ENCODE results near the gene MPRIP.
A peak's percentile ranks its signal among the peaks of the same experiment; 100 is the strongest.
"Not testable (repeated sequence)": the region's sequence is repeated elsewhere in the genome, so short reads cannot be mapped to it uniquely, and the experiment has no call there.

Gene MPRIP

DNA sequence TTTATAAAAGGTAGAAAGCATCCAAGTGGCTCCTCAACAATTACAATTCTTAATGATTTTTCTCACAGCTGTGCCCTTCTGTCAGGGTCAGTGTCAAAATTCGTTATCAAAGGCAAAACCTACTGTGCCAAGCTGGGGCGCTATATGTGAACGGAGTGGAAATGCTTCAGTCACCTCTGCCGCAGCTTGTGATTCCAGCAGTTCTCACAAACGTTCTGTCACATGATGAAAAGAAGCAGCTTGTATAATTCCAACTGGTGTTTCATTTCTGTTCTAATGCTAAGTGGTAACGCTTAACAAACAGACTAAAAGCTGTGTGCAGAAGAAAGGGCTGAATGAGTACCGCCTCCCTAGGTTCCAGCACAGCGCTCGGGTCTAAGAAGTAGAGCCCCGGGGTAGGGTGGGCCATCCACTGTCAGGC, 149.7 kb downstream of the MPRIP start:
- no peak for DNase-seq

DNA sequence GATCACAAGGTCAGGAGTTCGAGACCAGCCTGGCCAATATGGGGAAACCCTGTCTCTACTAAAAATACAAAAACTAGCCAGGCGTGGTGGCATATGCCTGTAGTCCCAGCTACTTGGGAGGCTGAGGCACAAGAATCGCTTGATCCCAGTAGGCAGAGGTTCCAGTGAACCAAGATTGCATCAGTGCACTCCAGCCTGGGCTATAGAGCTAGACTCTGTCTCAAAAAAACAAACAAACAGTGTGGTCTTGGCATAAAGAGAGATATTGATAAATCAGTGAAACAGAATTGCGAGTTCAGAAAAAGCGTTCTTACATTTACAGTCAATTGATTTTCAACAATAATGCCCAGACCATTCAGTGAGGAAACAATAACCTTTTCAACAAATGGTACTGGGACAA, 153.2 kb downstream of the MPRIP start:
- DNase-seq, result not testable (repeated sequence)

DNA sequence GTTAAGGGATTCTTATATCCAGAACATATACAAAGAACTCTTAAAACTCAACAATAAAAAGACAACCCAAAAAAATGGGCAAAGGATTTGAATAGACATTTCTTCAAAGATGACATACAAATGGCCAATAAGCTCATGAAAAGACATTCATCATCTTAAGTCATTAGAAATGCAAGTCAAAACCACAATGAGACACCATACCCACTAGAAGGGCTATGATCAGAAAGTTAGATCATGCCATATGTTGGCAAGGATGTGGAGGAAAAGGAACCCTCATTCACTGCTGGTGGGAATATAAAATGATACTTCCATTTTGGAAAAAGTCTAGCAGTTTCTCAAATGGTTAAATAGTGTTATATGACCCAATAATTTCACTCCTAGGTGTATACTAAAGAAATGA, 154.5 kb downstream of the MPRIP start:
- no peak for DNase-seq

DNA sequence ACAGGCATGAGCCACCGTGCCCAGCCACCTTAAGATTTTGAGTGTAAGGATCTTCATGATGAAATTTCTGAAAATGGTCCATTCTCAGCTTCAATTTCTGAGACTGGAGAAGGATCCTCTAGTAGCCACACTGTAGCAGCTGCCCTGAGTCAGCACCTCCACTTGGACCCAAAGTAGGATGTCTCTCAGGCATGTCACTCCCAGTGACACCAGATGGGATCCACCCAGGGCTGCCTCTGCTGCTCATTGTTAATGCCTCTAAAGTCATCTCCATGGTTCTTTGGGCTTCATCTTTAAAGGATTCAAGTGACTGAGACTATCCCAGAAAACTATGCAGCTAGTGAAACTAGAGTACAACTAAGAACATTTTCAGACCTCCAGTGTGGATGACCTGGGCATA, 156.0 kb downstream of the MPRIP start:
- no peak for DNase-seq

DNA sequence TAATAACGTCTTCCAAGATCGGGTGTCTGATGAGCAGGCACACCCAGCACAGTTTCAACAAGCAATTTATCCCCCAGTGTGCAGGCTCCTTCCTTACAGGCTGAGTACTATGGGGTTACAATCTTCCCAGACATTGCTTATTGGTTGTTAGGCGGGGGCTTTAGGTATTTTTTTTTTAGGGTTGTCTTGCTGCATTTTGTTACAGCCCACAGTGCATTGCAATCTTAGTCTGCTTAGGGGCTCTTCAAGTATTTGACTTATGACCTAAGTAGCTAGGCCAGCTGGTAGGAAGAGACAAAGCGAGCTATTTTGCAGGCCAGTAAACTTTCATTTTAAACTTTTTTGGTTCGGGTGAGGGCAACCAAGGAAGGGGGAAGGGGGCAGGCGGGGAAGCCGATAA, 158.1 kb downstream of the MPRIP start:
- no peak for DNase-seq

DNA sequence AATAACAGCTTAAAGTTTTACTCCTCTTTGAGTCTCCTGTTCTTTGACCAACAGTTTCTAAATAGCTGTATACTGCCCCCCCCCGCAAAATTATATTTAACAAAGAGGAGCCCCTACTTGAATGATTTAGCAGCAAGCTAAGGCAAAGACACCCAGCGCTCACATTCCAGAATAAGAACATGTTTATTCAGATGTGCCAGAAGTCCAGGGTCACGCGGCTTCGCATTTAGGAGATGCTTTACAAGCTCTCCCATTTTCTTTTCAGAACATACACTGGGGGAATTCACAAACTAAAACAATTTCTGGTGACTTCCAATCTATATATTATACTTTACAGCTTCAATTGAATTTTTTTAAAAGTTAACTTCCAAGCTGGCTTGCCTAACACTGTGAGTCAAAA, 158.6 kb downstream of the MPRIP start:
- DNase-seq, result no peak

DNA sequence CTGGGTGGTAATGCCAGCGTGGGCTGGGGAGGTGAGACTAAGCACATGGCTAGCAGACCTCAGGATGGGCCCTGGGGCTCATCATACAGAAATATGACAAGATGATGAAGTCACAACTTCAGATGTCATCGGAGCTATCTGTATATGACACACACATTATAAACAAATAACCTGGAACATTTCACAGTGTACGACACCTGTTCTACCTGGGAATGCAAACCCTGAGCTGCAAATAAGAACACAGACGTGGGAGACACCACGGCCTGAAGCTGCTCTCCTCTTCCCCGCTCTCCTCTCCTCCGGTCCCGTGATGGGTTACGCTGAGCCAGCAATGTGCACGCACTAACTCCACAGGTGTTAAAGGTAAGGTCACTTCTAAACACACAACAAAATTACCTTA, 159.0 kb downstream of the MPRIP start:
- no peak for DNase-seq

DNA sequence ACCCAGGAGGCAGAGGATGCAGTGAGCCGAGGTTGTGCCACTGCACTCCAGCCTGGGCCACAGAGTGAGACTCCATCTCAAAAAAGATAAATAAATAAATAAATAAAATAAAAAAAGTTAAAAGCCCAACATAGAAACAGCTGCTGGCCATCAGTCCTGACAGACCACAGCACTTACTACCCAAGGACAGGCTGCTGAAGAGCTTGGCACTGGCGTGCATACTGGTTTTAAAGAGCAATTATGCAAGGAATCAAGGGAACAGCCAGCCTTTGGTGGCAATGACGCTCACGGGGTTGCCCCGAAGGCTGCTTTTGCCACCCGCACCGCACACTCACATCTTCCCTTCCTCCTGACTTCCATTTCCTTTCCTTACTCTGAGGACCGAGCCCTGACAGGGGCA, 159.7 kb downstream of the MPRIP start:
- DNase-seq, result no peak

DNA sequence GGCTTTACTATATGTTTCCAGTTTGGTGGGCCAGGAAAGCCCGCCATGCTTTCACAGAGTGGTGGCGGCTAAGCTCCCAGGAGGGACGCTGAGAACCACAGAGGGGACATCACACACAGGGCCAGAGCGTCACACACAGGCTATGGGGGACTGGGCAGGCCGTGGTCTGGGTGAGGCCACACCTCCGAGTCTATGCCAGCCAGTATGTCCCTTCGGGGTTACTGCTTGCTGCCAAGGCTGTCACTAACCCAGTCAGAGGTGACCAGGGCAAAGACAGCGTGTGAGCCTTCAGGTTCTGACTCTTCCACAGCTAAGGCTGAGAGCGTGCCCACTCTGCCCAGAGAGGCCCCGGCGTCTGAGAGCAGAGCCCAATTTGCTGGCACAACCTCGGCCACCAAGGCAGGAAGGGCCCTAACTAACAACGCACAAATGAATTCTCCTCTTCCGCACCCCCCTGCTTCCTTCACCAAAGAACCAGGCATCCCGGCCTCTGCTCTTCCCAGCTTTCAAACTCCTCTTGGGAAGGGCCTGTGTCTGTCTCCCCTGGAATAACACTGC, 161.0 kb downstream of the MPRIP start:
- DNase-seq, result no peak

DNA sequence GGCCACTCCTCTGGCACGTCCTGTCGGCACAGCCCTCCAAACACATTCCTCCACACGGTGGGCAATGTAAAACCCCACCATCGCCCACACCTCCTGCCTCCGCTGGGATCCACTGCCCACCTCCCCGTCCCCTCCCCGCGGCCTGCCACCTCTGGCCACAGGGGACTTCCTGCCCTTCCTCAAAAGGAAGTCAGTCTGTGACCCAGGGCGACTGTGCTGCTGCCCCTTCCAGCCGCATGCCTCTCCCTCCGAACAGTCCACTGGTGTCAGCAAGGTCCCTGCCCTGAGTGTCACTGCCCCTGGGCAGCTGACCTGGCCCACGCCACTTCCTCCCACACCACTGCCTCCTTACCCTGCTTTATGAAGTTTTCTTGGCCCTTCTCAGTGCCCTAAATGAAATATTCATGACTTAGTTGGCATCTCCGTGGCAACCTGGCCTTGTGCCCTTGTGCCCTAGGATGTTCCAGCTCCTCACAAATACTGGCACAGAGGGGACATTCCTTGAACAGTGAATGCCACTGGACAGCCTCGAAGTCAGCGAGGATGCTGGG, 161.9 kb downstream of the MPRIP start:
- DNase-seq, result no peak

DNA sequence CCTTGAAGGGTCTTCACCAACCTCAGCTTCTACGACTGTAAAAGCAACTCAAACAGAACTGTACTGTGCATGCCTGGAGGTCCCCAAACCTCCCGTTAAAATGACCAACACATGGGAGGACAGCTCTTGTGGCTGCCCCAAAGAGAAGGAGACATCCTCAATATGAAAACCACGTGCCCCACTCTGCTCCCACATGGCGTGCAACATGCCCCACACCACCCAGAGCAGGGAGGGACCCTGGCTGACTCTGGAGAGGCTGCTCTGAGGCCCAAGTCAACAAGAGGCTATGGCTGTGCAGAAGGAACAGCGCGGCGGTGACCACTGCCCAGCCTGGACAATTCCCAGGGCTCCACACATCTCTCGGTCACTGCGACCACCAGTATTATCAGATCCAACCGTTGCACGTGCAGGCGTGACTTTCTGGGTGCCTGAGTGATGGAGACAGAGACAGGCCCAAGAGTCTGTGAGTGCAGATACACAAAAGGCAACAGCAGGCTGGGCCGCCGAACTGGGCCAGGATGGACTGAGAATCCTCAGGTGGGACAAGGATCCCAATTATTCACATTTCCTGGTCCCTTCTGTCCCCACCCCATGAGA, 162.5 kb downstream of the MPRIP start:
- DNase-seq, result no peak

DNA sequence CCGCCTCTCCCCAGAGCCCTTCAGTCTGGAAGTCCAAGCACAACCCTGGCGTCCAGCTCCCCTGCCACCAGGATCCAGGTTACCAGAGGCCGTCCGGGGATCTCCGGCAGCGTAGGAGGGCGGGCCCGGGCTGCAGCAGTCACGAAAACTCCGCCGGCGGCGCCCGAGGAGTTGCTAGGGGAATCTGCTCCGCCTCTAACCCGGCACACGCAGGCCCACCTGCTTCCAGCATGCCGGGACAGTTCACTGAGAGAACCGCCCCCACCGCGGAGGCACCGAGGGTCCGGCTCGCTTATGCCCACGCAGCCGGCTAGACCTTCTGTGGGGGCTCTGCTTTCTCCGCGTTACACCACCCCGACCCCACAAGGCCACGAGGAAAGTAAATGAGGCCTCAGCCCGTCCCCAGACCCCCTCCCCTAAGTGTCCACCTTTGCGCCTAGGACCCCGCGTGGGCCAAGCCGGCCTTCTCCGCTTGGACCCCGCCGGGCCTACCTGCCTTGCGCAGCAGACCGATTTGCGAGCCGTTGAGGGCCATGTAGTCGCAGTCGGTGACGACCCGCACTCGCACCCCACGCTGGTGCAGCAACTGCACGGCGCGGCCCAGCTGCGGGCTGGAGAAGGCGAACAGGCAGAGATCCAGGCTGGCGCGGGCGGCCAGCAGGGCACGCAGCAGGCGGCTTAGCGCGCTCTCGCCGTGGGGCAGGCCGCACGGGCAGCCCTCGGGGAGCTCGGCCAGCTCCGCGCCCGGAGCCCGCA, 163.3 kb downstream of the MPRIP start:
- peak; percentile 74 for DNase-seq

DNA sequence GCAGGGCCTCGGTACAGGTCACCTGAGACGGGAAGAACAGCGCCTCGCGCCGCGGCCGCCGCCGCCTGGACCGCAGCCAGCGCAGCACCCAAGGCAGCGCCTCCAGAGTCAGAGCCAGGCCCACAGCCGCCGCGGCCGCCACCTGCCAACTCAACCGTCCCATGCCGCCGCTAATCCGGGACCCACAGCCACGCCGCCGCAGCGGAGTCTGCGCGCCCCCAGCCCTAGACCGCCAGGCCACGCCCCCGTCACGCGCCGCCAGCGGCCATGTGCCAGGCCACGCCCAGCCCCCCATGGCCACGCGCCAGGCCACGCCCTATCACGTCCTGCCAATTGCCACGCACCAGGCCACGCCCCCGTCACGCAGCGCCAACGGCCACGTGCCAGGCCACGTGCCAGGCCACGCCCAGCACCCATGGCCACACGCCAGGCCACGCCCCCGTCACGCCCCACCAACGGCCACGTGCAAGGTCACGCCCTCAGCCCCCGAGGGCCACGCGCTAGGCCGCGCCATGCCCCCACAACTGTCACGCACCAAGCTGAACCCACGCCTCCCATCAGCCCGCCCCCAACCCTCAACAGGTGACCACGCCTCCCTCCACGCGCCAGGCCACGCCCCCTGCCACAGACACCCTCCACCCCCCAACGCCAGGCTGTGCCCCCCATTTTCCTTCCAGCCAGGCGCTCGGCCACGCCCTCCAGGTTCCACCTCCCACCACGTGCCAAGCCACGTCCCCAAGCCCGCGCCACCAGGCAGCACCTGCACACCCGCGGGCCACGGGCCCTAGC, 164.1 kb downstream of the MPRIP start, which contains the start of gene PLD6:
TSS of gene PLD6 (minus strand) at position 210 of the 789 bp plus-strand sequence. CDS start at position 163, 47 bp downstream.
- DNase-seq, result peak; percentile 91

DNA sequence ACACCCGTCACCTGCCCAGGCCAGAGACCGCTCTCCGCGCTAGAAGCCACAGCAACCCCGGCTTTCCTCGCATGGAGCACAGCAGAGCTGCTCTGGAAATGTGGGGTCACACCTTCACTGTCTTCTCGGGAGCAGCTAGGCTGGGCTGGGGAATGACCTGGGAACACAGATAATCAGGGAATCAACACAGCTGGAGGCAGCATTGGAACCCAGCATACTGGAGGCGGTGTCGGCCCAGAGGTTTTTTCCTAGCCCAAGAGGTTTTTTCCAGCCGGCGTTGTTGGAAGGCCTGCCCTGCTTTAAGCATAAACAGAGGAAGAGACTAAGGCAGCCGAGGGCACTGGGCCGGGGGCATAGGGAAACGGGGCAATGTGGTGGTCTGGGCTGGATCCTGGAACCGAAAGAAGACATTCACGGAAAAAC, 164.7 kb downstream of the MPRIP start:
- no peak for DNase-seq

DNA sequence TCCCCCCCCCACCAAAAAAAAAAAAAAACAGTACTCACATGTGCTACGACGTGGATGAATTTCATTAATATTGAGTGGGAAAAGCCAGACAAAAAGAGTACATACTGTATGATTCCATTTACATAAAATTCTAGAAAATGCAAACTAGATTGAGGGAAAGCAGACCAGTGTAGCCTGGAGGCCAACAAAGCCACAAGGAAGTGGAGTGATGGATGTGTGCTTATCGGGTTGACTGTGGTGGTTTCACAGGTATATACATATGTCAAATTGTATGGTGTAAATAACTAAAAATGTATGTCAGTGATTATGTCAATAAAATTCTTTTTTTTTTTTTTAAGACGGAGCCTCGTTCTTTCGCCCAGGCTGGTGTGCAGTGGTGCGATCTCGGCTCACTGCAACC, 165.7 kb downstream of the MPRIP start:
- no peak for DNase-seq

DNA sequence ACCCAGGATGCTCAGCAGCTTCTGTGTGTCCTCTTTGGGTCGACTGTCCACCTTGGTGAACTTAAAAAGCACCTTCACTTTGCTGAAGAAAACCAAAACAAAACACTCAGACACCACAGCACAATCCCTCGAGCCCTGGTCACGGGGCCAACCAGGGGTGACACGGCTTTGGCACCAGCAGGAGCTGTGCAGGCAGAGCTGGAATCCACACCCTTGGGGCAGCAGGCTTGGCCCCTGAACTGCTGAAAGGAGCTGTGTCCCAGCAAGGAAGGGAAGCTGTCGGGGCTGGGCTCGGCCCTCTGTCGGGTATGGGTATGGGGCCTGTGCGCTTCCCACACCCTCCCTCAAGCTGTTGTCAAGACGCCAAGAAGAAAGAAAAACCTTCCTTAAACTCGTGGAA, 171.5 kb downstream of the MPRIP start:
- DNase-seq, result no peak

DNA sequence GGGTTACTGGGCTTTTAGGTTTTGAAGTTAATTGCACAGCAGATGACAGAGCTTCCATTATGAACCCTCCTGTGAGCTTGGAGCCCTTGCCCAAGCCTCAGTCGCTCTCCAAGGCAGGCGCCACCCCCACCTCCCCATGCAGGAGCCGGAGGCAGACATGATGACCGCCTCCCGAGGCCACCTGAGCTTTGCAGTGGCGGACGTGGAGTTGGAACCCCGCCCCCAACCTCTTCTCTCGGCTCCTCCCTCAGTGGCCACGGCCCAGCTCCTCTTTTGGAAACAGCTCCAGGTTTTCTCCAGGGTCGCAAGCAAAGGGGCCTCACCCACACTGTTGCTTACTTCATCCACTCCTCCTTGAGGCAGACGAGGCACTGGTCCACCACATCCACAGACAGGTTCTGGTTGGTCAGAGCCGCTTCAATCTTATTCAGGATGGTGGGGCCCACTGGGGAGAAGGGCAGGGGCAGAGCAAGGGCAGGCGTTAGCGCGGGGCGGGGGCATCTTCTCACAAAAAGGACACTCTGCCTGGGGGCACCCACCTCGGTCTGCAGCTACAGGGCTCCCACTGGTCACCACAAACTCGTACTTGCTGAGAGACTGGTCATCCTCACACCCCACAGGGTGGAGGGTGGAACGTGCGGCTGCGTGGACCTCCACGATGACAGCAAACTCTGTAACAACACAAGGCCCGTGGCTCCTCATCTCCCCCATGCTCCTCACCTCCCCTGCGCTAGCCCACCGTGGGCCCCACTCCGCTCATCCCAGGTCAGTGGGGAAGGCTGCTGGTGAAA, 172.6 kb downstream of the MPRIP start:
- DNase-seq, result no peak

DNA sequence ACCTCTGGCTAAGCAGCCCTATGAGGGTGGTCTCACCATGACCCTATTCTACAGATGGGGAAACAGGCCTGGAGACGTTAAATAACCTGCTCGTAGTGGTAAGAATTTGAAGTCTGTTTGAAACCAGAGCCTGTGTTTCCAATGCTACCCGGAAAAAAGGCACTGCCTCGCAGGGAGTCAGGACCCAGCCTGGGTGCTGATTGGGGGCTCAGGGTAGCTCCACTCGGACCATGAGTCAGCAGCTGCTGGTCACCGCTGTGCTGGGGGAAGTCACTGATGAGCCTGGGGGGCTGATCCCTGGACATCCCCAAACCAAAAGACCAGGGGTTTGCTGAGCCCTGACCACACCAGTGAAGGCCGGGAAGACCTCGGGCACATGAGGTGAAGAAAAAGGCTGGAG, 173.3 kb downstream of the MPRIP start:
- no peak for DNase-seq

DNA sequence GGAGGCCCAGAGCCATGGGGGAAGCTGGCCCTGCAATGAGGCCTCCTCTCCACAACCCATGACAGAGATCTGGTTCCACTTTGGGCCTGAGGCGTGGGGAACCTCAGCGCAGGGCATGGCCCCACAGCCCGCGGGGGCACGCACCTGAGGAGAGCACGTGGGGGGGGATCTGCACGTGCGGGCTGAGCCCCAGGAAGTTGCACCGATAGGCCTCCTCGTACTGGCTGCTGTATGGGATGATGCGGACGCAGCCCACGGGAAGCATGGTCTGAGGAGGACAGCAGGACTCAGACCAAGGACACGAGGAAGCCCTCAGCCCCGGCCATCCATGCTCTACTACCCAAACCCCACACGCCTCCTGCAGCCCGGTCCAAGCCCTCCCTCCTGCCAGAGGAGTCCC, 174.0 kb downstream of the MPRIP start:
- DNase-seq, result no peak

DNA sequence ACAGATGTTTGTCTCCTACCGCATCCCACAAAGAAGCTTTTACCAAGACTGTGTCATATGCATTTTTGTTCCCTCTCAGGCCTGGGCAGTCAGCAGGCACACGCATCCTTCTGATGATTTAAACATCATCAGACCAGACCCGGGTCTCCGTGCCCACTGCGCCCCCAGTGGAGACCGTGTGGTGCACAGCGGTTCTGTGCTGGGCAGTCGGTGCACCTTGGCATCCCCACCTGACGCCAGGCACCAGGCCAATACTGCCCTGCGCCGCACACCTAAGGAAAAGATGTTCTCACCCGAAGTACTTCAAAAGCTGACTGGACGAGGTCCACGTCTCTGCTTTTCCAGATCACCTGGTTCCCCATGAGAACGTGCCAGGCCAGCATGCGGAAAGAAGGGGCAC, 174.5 kb downstream of the MPRIP start:
- DNase-seq, result peak; percentile 10

DNA sequence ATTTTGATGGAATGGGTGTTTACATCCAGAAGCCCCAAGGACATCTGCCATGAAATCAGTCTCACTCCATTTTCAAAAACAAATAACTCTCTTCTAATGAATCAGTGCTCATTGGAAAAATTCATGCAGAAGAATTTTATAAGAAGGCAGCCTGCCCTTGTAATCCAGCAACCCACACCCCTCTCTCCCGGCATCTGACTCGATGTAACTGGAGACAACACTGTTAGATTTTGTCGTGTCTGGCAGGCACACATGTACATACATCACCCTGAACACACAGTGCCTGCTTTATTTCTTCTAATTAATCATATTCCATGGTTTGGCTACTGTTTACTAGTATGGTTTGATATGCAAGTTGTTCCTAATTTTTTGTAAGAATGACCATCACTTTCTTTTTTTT, 175.7 kb downstream of the MPRIP start:
- DNase-seq, result no peak

DNA sequence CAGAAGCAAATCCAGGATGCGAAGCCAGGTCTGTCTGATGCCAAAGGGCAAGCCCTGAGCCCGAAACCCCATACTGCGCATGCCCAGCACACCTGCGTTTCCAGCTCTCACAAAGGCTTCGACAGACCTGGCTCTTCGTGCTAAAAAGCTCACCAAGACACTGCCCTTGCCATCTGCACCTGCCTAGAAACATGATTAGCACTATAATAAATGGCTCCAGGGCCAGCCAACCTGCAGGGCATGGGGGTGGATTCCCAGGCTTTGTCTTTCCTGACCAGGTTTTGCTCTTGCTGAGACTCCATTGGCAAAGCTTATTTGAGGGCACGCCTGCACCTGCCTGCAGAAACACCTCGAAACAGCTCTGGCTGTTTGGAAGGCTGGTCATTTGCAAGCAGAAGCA, 178.3 kb downstream of the MPRIP start:
- no peak for DNase-seq
